Endothelial cell of umbilical vein (primary cell): ENCODE results near the gene KIF26B. TPM values are rescaled to one million over a fixed set of nuclear protein-coding genes. Genes with fewer than 3 reads are reported as not detected.

Source experiments
- BruUV-seq: library from RNA; stranded (reverse); fragments of 400-500 nt; replicated peaks from 2 replicates; lab custom pipeline; 2021; lab: Mats Ljungman, UMichigan
- CTCF ChIA-PET: fragments of 300-600, 350-600 bp; sonication (Branson Sonifier 250); formaldehyde crosslinking; loops from one replicate; lab custom pipeline; 2021; ENCODE audit warnings: antibody characterized with exemption, inconsistent platforms; lab: Charles Lee
- POLR2A ChIA-PET: fragments of 300-600, 350-600 bp; sonication (Branson Sonifier 250); formaldehyde crosslinking; loops from one replicate; lab custom pipeline; 2021; ENCODE audit warnings: antibody characterized with exemption, inconsistent platforms; lab: Charles Lee
- DNase-seq: peaks from one replicate; pipeline ENCODE4 v3.0.0-alpha.2; 2011; ENCODE audit warnings: low read depth, low spot score
- FAIRE-seq: peaks from 2 replicates; lab custom pipeline; 2011; peaks lifted over from hg19 to GRCh38; lab: Jason Lieb, UNC
- H2AFZ ChIP-seq: 2 replicates; pipeline ENCODE4 v1.6.0; 2012; ENCODE audit warnings: low read depth, low read length, control low read depth, inconsistent platforms
- H3K27ac ChIP-seq: 2 replicates; pipeline ENCODE4 v1.5.1; 2011; ENCODE audit warnings: low read depth, mild to moderate bottlenecking, control low read depth, low read length, moderate library complexity; ENCODE audit not compliant: insufficient read depth
- H3K27me3 ChIP-seq, 2 experiments: 2 replicates each; pipeline versions ENCODE4 v1.6.0 to v1.6.1; 2011; ENCODE audit warnings: low read length in 2 of 2, mixed read lengths in 1 of 2; ENCODE audit not compliant: control insufficient read depth in 2 of 2, insufficient read depth in 2 of 2
- H3K36me3 ChIP-seq, 2 experiments: 2 replicates in 1 of 2; 3 replicates in 1 of 2; pipeline ENCODE4 v1.5.1; 2011; ENCODE audit warnings: low read length in 2 of 2, mild to moderate bottlenecking in 1 of 2, moderate library complexity in 1 of 2; ENCODE audit not compliant: control insufficient read depth in 2 of 2, insufficient read depth in 2 of 2; ENCODE audit errors: extremely low read depth in 1 of 2
- H3K4me1 ChIP-seq: 3 replicates; pipeline ENCODE4 v1.5.1; 2011; ENCODE audit warnings: mild to moderate bottlenecking, low read length; ENCODE audit not compliant: control insufficient read depth, insufficient read depth; ENCODE audit errors: extremely low read depth
- H3K4me2 ChIP-seq: 2 replicates; pipeline ENCODE4 v1.6.1; 2011; ENCODE audit warnings: low read length, control low read depth, mixed read lengths; ENCODE audit not compliant: insufficient read depth
- H3K4me3 ChIP-seq, 3 experiments: fragments of 200-600 bp in 1 of 3; sonication (generic), shearing (Covaris generic) in 1 of 3; replicated peaks in 1 of 3; 2 replicates each; pipeline ENCODE4 v1.5.1; 2011 to 2016; ENCODE audit warnings: control low read depth in 3 of 3, low read length in 3 of 3, mild to moderate bottlenecking in 2 of 3, inconsistent platforms in 1 of 3, low read depth in 1 of 3, moderate library complexity in 1 of 3; ENCODE audit not compliant: insufficient read depth in 1 of 3
- H3K79me2 ChIP-seq: 2 replicates; pipeline ENCODE4 v1.6.0; 2012; ENCODE audit warnings: low read length, inconsistent platforms; ENCODE audit not compliant: control insufficient read depth, insufficient read depth
- H3K9ac ChIP-seq: replicated peaks from 2 replicates; pipeline ENCODE3; 2011; ENCODE audit warnings: low read length, control low read depth; ENCODE audit not compliant: insufficient read depth; ENCODE audit errors: extremely low read depth
- H3K9me1 ChIP-seq: replicated peaks from 3 replicates; pipeline ENCODE4 v1.6.0; 2011; ENCODE audit warnings: mild to moderate bottlenecking, low read length; ENCODE audit not compliant: control insufficient read depth, insufficient read depth; ENCODE audit errors: extremely low read depth
- H3K9me3 ChIP-seq: replicated peaks from 2 replicates; pipeline ENCODE4 v1.5.1; 2012; ENCODE audit warnings: low read length, inconsistent platforms; ENCODE audit not compliant: control insufficient read depth, insufficient read depth
- H4K20me1 ChIP-seq: replicated peaks from 2 replicates; pipeline ENCODE3; 2011; ENCODE audit warnings: mild to moderate bottlenecking, low read length; ENCODE audit not compliant: control insufficient read depth, insufficient read depth; ENCODE audit errors: extremely low read depth
- GATA2 ChIP-seq: IDR thresholded peaks from 2 replicates; pipeline ENCODE4 v1.7.0; 2011; ENCODE audit warnings: low read depth, mild to moderate bottlenecking, moderate library complexity, mixed read lengths, low read length; ENCODE audit not compliant: insufficient read length, insufficient read depth
- MYC ChIP-seq: IDR thresholded peaks from one replicate; pipeline ENCODE4 v1.6.1; 2011; ENCODE audit warnings: mild to moderate bottlenecking, low read depth, low read length
- POLR2A ChIP-seq: IDR thresholded peaks from 2 replicates; pipeline ENCODE4 v1.6.1; 2012; ENCODE audit warnings: low read depth, mild to moderate bottlenecking, control low read depth, low read length
- dilution Hi-C: fragments of 300-500 bp; cut with MboI; formaldehyde crosslinking; loops from one replicate; pipeline ENCODE4 v1.15.0; 2019; ENCODE audit warnings: low sequenced_read_pairs; ENCODE audit not compliant: extremely low pct_ligation_motif_present
- intact Hi-C: fragments of 100-400 bp; cut with micrococcal nuclease; formaldehyde crosslinking; loops from one replicate; pipeline ENCODE4 v1.10.0; 2022
- polyA plus RNA-seq, 4 experiments: library from polyadenylated mRNA; depleted of rRNA in 3 of 4; stranded (reverse) in 3 of 4; unstranded in 1 of 4; fragments of >200 nt; gene quantifications; 2 replicates each; pipeline versions ENCODE4 v1.2.1 to v1.2.3, GENCODE V29; 2011 to 2012; ENCODE audit warnings: missing spikeins in 1 of 4
- total RNA-seq: library from RNA; stranded (reverse); gene quantifications from 2 replicates; pipeline ENCODE4 v1.2.3, GENCODE V29; 2021
- TF ChIP-seq, protein P1 (sequence below): IDR thresholded peaks from 2 replicates; pipeline ENCODE4 v1.6.1; 2011; ENCODE audit not compliant: insufficient read depth, insufficient read length

Gene KIF26B
- total and polyA plus RNA-seq, 2 donors (not counting 3 experiments of a cell fraction or from before 2014, with no cell fraction given): 0.04 to 0.49 TPM

DNA sequence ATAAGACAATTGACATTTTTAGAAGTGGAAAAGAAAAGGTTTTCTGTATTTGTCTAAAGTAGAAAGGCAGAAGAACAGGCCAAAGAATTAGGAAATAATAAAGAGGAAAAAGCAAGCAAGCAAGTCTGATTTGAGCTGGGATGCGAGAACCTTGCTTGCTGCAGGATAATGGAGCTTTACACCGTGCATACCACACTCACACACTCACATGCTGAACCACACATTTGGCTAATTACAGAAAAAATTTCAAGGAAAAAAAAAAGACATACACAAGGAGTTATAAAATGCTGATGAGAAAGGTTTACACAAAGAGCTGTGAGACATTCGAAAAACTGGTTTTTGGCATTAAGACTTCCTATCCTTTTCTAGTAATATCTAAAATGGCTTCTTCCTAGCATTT, 593.9 kb downstream of the KIF26B start:
- Histone ChIP-seq H3K79me2 (no peaks in the 10 kb centered on the region), H3K9ac (no peak overlapping the region), H3K27ac (no peak overlapping the region), H3K9me3 (no peaks in the 10 kb centered on the region), H3K4me3 (no peak overlapping the region), H2AFZ (no peak overlapping the region), H3K36me3 (no peaks in the 10 kb centered on the region), H4K20me1 (no peaks in the 10 kb centered on the region), H3K9me1 (no peaks in the 10 kb centered on the region), H3K4me2 (no peak overlapping the region), H3K27me3 (no peaks in the 10 kb centered on the region), H3K4me1 (no peaks in the 10 kb centered on the region)
- dilution Hi-C loops: no loop called here
- BruUV-seq: no TSS peak
- intact Hi-C loops: no loop called here
- DNase-seq: no peak
- FAIRE-seq: no peak
- POLR2A ChIA-PET: no interaction called here
- no peak for TF ChIP-seq MYC
- TF ChIP-seq, protein P1, sequence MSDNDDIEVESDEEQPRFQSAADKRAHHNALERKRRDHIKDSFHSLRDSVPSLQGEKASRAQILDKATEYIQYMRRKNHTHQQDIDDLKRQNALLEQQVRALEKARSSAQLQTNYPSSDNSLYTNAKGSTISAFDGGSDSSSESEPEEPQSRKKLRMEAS: no peak
- CTCF ChIA-PET: no interaction called here

DNA sequence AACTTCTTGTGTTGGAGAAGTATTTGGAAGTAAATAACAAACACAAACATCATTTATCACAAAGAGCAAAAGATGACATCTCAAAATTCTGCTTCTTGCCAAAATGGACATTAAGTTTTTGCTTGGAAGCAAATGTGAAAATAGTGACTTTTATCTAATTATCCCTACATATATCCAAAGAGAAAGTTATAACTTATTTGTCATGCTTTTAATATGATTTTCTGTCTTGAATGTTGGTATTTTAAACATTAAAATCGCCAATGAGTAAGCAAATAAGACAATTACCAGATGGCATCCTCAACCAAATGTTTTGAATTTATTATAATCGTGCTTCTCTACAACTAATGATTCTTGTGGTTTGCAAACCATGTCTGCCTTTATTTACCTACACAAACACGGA, 594.3 kb downstream of the KIF26B start:
- POLR2A ChIA-PET: no interaction called here
- Histone ChIP-seq H3K27me3 (no peaks in the 10 kb centered on the region), H3K4me1 (no peaks in the 10 kb centered on the region), H3K79me2 (no peaks in the 10 kb centered on the region), H3K9me3 (no peaks in the 10 kb centered on the region), H2AFZ (no peak overlapping the region), H3K4me3 (no peak overlapping the region), H3K36me3 (no peaks in the 10 kb centered on the region), H4K20me1 (no peaks in the 10 kb centered on the region), H3K4me2 (no peak overlapping the region), H3K9ac (no peak overlapping the region), H3K9me1 (no peaks in the 10 kb centered on the region), H3K27ac (no peak overlapping the region)
- CTCF ChIA-PET: no interaction called here
- BruUV-seq: no TSS peak
- intact Hi-C loops (no loop called here), dilution Hi-C loops (no loop called here)
- FAIRE-seq (no peak), DNase-seq (no peak)
- TF ChIP-seq POLR2A (no peak), MYC (no peak), GATA2 (no peak)
